ENCODE data around the gene R3HDM2. TPM values are rescaled to one million over a fixed set of nuclear protein-coding genes. Genes with fewer than 3 reads are reported as not detected.

The R3HDM2 gene
- total and polyA plus RNA-seq, 2 of the 13 experiments (the other 11 are each of a cell fraction or from before 2014, with no cell fraction given) = 11.1 to 23.5 TPM

GRCh38 chr12:57229634-57230380 lies 201.0 kb downstream of the R3HDM2 start, which contains the start of gene SHMT2 (continued):
- TF ChIP-seq, protein P1, sequence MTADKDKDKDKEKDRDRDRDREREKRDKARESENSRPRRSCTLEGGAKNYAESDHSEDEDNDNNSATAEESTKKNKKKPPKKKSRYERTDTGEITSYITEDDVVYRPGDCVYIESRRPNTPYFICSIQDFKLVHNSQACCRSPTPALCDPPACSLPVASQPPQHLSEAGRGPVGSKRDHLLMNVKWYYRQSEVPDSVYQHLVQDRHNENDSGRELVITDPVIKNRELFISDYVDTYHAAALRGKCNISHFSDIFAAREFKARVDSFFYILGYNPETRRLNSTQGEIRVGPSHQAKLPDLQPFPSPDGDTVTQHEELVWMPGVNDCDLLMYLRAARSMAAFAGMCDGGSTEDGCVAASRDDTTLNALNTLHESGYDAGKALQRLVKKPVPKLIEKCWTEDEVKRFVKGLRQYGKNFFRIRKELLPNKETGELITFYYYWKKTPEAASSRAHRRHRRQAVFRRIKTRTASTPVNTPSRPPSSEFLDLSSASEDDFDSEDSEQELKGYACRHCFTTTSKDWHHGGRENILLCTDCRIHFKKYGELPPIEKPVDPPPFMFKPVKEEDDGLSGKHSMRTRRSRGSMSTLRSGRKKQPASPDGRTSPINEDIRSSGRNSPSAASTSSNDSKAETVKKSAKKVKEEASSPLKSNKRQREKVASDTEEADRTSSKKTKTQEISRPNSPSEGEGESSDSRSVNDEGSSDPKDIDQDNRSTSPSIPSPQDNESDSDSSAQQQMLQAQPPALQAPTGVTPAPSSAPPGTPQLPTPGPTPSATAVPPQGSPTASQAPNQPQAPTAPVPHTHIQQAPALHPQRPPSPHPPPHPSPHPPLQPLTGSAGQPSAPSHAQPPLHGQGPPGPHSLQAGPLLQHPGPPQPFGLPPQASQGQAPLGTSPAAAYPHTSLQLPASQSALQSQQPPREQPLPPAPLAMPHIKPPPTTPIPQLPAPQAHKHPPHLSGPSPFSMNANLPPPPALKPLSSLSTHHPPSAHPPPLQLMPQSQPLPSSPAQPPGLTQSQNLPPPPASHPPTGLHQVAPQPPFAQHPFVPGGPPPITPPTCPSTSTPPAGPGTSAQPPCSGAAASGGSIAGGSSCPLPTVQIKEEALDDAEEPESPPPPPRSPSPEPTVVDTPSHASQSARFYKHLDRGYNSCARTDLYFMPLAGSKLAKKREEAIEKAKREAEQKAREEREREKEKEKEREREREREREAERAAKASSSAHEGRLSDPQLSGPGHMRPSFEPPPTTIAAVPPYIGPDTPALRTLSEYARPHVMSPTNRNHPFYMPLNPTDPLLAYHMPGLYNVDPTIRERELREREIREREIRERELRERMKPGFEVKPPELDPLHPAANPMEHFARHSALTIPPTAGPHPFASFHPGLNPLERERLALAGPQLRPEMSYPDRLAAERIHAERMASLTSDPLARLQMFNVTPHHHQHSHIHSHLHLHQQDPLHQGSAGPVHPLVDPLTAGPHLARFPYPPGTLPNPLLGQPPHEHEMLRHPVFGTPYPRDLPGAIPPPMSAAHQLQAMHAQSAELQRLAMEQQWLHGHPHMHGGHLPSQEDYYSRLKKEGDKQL (CRISPR knock-in tag; IDR thresholded peaks at IDR 0.05; ENCODE audit: low read depth) = no peak
- TF ChIP-seq ZNF740 (CRISPR knock-in tag; IDR thresholded peaks at IDR 0.05) (0 out of 2 replicates have a peak, but pooled peaks have one; percentile 58), ARID2 (CRISPR knock-in tag; IDR thresholded peaks at IDR 0.05; ENCODE audit: borderline replicate concordance) (no peak), HMGA1 (CRISPR knock-in tag; conservative IDR thresholded peaks at IDR 0.05) (no peak), AHDC1 (CRISPR knock-in tag; IDR thresholded peaks at IDR 0.05; ENCODE audit: borderline replicate concordance) (no peak), ZNF615 (CRISPR knock-in tag; IDR thresholded peaks at IDR 0.05; ENCODE audit: borderline replicate concordance) (no peak), FOXP1 (IDR thresholded peaks at IDR 0.05) (no peak), FOXP1 (CRISPR knock-in tag; IDR thresholded peaks at IDR 0.05) (no peak), MIER3 (CRISPR knock-in tag; IDR thresholded peaks at IDR 0.05; ENCODE audit: borderline replicate concordance) (no peak), SMYD3 (CRISPR knock-in tag; IDR thresholded peaks at IDR 0.05) (0 out of 2 replicates have a peak, but pooled peaks have one; percentile 36)
- TF ChIP-seq, protein P2, sequence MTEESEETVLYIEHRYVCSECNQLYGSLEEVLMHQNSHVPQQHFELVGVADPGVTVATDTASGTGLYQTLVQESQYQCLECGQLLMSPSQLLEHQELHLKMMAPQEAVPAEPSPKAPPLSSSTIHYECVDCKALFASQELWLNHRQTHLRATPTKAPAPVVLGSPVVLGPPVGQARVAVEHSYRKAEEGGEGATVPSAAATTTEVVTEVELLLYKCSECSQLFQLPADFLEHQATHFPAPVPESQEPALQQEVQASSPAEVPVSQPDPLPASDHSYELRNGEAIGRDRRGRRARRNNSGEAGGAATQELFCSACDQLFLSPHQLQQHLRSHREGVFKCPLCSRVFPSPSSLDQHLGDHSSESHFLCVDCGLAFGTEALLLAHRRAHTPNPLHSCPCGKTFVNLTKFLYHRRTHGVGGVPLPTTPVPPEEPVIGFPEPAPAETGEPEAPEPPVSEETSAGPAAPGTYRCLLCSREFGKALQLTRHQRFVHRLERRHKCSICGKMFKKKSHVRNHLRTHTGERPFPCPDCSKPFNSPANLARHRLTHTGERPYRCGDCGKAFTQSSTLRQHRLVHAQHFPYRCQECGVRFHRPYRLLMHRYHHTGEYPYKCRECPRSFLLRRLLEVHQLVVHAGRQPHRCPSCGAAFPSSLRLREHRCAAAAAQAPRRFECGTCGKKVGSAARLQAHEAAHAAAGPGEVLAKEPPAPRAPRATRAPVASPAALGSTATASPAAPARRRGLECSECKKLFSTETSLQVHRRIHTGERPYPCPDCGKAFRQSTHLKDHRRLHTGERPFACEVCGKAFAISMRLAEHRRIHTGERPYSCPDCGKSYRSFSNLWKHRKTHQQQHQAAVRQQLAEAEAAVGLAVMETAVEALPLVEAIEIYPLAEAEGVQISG (CRISPR knock-in tag; IDR thresholded peaks at IDR 0.05) = peak; percentile 65
- TF ChIP-seq, protein P3, sequence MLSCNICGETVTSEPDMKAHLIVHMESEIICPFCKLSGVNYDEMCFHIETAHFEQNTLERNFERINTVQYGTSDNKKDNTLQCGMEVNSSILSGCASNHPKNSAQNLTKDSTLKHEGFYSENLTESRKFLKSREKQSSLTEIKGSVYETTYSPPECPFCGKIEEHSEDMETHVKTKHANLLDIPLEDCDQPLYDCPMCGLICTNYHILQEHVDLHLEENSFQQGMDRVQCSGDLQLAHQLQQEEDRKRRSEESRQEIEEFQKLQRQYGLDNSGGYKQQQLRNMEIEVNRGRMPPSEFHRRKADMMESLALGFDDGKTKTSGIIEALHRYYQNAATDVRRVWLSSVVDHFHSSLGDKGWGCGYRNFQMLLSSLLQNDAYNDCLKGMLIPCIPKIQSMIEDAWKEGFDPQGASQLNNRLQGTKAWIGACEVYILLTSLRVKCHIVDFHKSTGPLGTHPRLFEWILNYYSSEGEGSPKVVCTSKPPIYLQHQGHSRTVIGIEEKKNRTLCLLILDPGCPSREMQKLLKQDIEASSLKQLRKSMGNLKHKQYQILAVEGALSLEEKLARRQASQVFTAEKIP (CRISPR knock-in tag; IDR thresholded peaks at IDR 0.05; ENCODE audit: borderline replicate concordance) = no peak
